Ascending aorta (tissue), 2 donors: ENCODE data around the gene TSPAN15. TPM values are rescaled to one million over a fixed set of nuclear protein-coding genes. Genes with fewer than 3 reads are reported as not detected.

Source experiments
- DNase-seq, 2 donors: peaks; one replicate each; pipeline ENCODE4 v3.0.0-alpha.2; 2019; ENCODE audit warnings: low spot score in 2 of 2
- H3K27ac ChIP-seq, 2 donors: fragments of 200-600 bp; sonication (generic); one replicate each; pipeline ENCODE4 v1.5.1; 2016 to 2017; ENCODE audit warnings: mild to moderate bottlenecking in 1 of 2
- H3K27me3 ChIP-seq: fragments of 200-600 bp; sonication (generic); one replicate; pipeline ENCODE4 v1.5.1; 2017
- H3K36me3 ChIP-seq, 2 donors: fragments of 200-600 bp; sonication (generic); one replicate each; pipeline ENCODE4 v1.5.1; 2016
- H3K4me1 ChIP-seq, 2 donors: fragments of 200-600 bp; sonication (generic); one replicate each; pipeline ENCODE4 v1.5.1; 2016 to 2017; ENCODE audit warnings: mild to moderate bottlenecking in 1 of 2
- H3K4me3 ChIP-seq, 2 donors: fragments of 200-600 bp; sonication (generic); one replicate each; pipeline ENCODE4 v1.5.1; 2016 to 2017; ENCODE audit warnings: mild to moderate bottlenecking in 1 of 2
- H3K9me3 ChIP-seq, 2 donors: fragments of 200-600 bp; sonication (generic); one replicate each; pipeline ENCODE4 v1.5.1; 2016
- intact Hi-C: fragments of 100-400 bp; cut with DNase I; formaldehyde crosslinking; loops from one replicate; pipeline ENCODE4 v1.15.1; 2023
- total RNA-seq: library from RNA; depleted of rRNA; stranded (reverse); fragments of >200 nt; gene quantifications from one replicate; pipeline ENCODE4 v1.1.0, GENCODE V29; 2016
- TF ChIP-seq, protein P1 (sequence below), 3 experiments: fragments of 200-600 bp in 2 of 3; fragments of 450-650 bp in 1 of 3; sonication (generic) in 2 of 3; IDR thresholded peaks; one replicate each; pipeline ENCODE4 v1.5.1; 2016 to 2019; ENCODE audit warnings: antibody characterized with exemption in 3 of 3, mild to moderate bottlenecking in 1 of 3, moderate library complexity in 1 of 3

The TSPAN15 gene
- total RNA-seq, 1 donor from 2014 or later = 31.9 TPM

DNA sequence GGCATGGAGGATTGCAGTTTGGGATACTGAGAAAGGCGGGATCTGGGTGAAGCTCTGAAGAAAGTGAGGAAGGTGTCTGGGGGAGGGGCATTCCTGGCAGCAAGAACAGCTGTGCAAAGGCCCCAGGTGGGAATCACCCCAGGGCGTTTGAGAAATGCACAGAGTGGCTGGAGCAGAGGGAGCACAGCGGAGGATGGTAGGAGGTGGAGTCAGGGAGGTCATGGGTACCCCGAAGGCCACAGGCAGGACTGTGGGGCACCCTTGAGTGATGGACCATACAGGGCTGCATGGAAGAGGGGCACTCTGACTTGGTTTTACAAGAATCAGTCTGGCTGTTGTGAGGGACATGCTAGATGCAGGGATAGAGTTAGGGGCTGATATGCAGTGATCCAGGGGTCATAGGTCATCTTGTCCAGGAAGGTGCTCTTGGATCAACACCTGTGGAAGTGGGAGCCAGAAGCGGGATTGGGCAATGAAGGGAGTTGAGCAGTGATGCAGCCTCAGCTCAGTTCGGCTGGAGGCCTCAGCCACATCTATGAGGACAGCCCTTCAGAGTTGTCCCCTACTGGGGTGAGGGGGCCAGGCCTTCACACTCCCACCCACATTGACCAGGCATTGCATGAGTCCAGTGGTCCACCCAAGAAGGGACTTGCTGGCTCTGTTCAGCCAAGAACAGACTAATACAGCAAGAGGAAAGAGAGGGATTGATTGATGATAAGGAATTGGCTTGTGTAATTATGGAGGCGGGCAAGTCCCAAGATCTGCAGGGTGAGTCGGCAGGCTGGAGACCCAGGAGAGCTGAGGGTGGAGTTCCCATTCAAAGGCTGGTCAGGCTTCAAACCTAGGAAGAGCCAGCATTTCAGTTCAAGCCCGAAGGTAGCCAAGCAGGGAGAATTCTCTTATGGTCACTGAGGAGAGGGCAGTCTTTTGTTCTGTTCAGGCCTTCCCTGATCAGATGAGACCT is 48.7 kb downstream of the TSPAN15 start:
- Histone ChIP-seq H3K4me3 (no peak overlapping the region), H3K9me3 (no peaks in the 10 kb centered on the region), H3K27ac (no peak overlapping the region), H3K4me1 (peaks cover 5 to 8% of the 10 kb centered on the region in 2 donors), H3K36me3 (no peaks in the 10 kb centered on the region), H3K27me3 (no peaks in the 10 kb centered on the region)
- no peak for DNase-seq
- TF ChIP-seq, protein P1, sequence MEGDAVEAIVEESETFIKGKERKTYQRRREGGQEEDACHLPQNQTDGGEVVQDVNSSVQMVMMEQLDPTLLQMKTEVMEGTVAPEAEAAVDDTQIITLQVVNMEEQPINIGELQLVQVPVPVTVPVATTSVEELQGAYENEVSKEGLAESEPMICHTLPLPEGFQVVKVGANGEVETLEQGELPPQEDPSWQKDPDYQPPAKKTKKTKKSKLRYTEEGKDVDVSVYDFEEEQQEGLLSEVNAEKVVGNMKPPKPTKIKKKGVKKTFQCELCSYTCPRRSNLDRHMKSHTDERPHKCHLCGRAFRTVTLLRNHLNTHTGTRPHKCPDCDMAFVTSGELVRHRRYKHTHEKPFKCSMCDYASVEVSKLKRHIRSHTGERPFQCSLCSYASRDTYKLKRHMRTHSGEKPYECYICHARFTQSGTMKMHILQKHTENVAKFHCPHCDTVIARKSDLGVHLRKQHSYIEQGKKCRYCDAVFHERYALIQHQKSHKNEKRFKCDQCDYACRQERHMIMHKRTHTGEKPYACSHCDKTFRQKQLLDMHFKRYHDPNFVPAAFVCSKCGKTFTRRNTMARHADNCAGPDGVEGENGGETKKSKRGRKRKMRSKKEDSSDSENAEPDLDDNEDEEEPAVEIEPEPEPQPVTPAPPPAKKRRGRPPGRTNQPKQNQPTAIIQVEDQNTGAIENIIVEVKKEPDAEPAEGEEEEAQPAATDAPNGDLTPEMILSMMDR (IDR thresholded peaks at IDR 0.05) = no peak
- intact Hi-C loops = no loop called here

DNA sequence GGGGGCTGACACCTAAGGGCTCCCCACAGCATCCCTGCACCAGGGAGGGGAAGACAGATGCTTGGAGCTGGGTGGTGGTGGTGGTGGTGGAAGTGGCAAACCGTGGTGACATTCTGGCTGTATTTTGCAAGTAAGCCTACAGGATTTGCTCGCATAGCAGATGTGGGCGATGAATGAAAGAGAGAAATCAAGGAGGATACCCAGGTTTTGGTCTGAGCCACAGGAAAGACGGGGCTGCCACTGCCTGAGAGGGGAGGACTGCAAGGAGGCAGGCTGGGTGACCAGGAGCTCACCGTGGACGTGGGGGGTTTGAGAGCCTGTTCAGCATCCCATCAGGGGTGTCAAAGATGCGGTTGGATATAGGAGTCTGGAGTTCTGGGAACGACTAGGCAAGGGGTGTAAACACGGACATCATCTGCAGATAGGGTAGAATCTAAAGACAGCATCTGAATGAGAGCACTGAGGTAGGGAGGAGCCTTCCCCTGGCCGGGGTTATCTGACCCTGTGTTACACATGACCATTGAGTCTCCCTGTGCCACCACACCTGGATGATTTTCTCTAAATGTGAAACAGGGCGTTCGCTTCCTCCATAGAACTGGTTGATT is 49.7 kb downstream of the TSPAN15 start:
- Histone ChIP-seq H3K4me3 (no peak overlapping the region), H3K36me3 (no peaks in the 10 kb centered on the region), H3K27ac (no peak overlapping the region), H3K4me1 (peaks cover 5 to 8% of the 10 kb centered on the region in 2 donors), H3K9me3 (no peaks in the 10 kb centered on the region), H3K27me3 (no peaks in the 10 kb centered on the region)
- DNase-seq = no peak
- TF ChIP-seq, protein P1 (IDR thresholded peaks at IDR 0.05) = no peak
- intact Hi-C loops = no loop called here

DNA sequence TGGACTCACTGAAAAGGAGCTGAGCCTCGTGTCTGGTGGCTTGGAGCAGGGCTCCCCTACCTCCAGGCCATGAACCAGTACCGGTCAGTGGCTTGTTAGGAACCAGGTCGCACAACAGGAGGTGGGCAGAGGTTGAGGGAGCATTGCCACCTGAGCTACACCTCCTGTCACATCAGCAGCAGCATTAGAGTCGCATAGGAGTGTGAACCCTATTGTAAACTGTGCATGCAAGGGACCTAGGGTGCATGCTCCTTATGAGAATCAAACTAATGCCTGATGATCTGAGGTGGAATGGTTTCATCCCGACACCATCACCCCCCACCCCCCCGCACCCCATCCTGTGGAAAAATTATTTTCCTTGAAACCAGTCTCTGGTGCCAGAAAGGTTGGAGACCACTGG is 50.4 kb downstream of the TSPAN15 start:
- Histone ChIP-seq H3K36me3 (no peaks in the 10 kb centered on the region), H3K4me1 (peaks cover 5 to 8% of the 10 kb centered on the region in 2 donors), H3K4me3 (no peak overlapping the region), H3K27ac (no peak overlapping the region), H3K9me3 (no peaks in the 10 kb centered on the region), H3K27me3 (no peaks in the 10 kb centered on the region)
- TF ChIP-seq, protein P1 (IDR thresholded peaks at IDR 0.05) = no peak
- intact Hi-C loops = no loop called here
- no peak for DNase-seq

DNA sequence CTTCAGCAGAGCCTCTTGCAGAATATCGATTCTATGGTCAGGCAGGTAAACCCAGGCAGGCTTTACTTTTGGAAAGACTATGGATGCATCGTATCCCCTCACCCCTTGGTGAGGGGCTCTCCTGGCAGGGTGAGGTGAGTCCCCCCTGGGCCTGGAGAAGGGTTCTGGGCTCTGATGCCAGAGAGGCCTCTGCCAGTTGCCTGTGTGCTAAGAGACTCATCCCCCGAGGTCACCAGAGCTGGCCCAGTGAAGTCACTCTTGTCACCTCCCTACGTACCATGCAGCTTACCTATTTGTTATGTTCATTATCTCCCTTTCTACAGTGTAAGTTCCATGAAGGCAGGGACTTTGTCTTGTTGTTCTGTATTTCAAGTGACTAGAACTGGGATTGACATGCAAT is 51.3 kb downstream of the TSPAN15 start:
- H3K27ac ChIP-seq = no peak overlapping the region
- no peak for DNase-seq
- H3K36me3 ChIP-seq = no peaks in the 10 kb centered on the region
- no peak overlapping the region for H3K4me3 ChIP-seq
- no peaks in the 10 kb centered on the region for H3K9me3 ChIP-seq
- peaks cover 3 to 9% of the 10 kb centered on the region in 2 donors for H3K4me1 ChIP-seq
- TF ChIP-seq, protein P1 (IDR thresholded peaks at IDR 0.05) = no peak
- no peaks in the 10 kb centered on the region for H3K27me3 ChIP-seq
- intact Hi-C loops = no loop called here

DNA sequence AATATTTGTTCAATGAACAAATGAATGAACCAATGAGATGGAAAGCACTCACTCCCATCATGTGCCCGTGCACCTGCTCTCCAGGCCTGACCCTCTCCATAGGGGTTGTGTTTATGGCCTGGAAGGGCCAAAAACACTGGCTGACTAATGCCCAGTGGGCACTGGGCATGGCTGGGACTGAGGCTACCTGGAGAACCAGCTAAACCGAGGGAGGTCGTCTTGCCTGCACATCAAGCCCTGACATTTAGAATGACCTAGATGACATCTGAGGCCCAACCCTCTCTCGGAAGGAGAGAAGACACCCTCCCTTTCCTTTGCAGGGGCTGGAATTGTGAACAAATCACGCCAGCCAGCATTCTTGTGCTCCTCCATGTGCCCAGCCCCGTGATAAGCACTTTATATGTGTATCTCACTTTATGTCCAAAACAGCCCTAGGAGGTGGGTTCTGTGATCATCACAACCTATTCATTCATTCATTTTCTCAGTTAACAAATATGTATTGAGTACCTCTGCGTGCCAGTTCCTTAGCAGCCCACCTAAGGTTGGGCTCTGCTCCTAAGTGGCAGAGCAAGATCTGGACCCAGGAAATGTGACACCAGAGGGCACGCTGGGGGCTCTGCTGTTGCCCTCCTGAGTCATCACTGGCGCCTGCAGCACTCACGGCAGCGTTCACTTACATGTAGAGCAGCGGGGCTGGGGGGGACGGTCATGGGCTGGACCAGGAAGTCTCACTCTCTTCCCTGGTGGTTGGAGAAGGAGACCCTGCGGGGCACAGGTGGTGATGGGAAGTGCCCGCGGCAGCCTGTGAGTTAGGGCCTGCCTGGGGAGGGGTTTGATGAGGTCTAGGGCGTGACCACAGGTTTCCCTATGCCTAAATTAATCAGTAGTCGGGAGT is 52.0 kb downstream of the TSPAN15 start:
- Histone ChIP-seq H3K4me3 (no peak overlapping the region), H3K4me1 (peaks cover 3 to 12% of the 10 kb centered on the region in 2 donors), H3K36me3 (no peaks in the 10 kb centered on the region), H3K27ac (no peak overlapping the region), H3K9me3 (no peaks in the 10 kb centered on the region), H3K27me3 (no peaks in the 10 kb centered on the region)
- DNase-seq = no peak
- TF ChIP-seq, protein P1 (IDR thresholded peaks at IDR 0.05) = no peak
- intact Hi-C loops = no loop called here
